Stimulated activated CD8-positive, alpha-beta memory T cell treated with anti-CD3 and anti-CD28 coated beads, Interleukin-15, amount 100 ng/mL, for 24 hours (primary cell): ENCODE measurements around the gene SMARCAL1.

Experiments used
- DNase-seq: peaks from one replicate; pipeline ENCODE4 v3.0.0-alpha.2; 2020; ENCODE audit warnings: low read depth

The SMARCAL1 gene

DNA sequence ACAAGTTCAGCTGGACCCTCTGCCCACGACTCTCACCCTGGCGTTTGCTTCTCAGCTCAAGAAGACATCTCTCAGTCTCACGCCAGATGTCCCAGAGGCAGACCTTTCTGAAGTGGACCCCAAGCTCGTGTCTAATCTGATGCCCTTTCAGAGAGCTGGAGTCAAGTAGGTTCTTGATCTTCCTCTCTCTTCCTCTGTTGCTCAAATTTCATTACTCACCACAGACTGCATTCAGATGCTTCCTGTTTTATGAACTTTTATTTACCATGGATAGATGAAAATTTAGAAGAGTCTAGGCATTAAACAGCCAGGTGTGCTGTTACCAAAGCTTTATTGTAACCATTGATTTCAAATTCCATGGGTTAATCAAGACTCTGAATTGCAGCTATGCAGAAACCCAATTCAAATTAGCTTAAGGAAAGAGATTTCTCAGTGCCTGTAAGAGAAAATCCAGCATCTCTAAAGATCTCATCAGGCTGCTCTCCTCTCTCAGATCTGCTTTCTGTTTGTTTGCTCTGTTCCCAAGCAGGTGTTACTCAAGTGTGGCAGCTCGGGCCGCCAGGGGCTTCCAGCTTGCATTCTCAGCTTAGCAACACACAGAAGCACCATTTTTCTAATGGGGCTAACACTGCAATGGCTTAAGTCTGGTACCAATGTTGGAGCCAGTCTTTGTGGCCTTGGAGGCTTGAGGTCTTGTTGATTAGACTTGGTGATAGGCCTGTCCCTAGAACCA lies 16.5 kb downstream of the SMARCAL1 start:
- no peak for DNase-seq

GRCh38 chr2:216429428-216429827 lies 17.1 kb downstream of the SMARCAL1 start:
- no peak for DNase-seq

DNA sequence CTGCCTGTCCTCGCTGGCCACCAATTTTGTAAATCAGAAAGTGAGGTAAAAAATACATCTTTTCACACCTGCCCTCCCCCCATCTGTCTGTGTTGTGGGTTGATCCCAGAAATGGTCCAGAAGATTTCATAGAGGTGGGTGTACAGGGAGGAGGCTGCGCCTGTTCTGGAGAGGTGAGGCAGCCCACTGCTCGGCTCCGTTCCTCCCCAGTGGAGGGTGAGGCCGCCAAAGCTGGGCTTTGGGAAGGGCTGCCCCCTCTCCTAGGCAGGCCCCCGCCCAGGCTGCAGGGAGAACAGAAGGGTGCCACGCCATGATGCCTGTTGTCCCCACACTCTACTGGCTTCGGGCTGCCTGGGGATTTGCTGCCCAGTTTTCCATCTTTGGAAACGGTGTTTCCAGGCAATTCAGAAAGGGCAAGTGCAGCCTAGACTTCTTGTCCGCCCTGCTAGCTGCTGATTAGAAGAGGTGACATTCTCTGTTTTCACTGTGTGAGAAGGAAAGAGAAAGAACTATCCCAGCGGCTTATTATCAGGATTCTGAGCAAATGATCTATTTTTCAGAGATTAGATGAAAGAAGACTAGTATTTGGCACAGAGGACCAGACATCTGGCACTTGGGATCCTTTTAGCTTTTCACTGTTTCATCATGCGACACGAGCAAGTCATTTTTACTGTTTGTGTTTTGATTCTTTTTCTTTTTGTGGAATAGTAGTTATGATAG lies 18.7 kb downstream of the SMARCAL1 start:
- no peak for DNase-seq

- DNase-seq: no peak
Observed at GRCh38 chr2:216431531-216431856, 19.2 kb downstream of the SMARCAL1 start.

DNA sequence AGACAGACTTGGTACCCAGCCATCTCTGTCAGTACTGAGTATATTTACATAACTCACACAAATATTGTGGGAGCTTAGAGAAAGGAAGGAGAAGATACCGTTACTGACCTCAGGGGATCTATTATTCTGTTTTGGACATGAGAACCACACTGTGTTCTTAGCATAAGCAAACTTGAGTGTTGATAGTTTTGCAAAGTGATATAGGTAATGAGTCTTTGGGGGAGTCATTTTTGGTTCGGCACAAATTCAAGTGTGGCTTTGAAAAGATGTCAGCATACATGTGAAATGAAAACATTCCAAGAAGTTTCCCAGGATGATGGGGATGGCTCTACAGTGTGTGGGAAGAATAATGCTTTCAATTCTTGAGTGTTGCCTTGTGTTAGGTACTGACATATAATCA lies 24.1 kb downstream of the SMARCAL1 start:
- no peak for DNase-seq

DNA sequence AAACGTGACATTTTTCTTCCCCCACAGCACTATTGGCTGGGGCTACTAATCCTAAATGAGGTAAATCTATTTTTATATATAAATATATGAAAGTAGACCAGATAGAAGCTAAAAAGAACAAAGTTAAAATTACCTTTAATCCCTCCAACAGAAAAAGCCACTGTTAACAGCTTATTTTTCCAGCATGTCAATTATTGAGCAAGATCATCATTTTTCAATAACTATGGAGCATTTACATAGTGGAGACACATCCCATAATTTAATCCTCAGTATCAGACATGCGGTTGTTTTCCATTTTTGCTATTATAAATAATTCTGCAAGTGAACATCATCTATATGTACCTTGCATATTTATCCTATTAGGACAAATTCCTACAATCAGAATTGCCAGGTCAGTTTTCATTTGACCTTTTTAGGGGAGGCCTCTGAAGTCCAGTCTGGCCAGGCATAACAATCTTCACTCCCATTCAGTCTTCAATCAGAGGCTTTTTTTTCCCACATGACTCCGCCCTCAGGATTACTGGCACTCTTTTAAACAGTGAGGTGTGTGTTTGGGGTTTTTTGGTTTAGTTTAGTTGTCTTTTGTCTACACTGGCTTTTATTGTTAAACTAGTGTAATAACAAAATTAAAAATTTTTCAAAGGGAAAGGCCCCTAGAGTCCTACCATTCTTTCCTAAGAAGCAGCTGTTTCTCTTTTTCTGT lies 29.2 kb downstream of the SMARCAL1 start:
- no peak for DNase-seq

- no peak for DNase-seq
Observed at GRCh38 chr2:216445501-216445900, 33.2 kb downstream of the SMARCAL1 start.

DNA sequence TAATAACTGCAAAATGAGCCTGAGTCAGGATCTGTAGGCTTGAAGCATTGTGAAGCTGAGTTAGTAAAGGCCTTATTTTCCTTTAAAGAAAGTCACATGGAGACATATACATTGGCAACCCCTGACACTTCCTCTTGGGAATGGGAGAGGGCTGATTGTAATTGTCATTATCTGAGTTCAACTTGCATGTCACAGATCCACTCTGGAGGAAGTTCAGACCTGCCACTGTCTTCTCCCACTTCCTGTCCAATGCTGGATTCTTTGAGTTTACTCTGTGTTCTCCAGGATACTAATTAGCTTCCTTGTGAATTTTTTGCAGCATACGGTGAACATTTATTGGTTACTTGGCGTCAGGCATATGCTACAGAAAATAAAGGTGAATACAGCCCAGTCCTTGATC lies 34.1 kb downstream of the SMARCAL1 start:
- DNase-seq: no peak

GRCh38 chr2:216447293-216447692 lies 35.0 kb downstream of the SMARCAL1 start:
- no peak for DNase-seq

GRCh38 chr2:216448829-216449228 lies 36.5 kb downstream of the SMARCAL1 start:
- no peak for DNase-seq

DNA sequence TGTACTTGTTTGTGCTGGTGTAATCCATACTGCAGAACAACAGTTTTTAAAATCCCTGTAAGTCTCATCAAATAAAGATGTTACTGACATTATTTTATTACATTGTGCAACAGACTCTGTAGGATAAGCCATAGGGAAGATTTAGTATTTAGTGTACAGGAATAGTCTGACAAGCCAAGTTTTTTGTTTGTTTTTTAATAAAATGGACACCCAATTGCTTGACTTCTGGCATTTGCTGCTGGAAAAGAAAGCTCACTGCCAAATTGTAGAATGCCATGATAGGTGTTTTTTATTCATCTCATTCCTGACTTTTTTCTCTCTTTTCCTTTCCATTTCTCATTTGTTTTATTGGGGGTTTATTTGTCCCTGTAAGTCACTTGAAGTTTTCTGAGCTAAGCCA lies 38.1 kb downstream of the SMARCAL1 start:
- no peak for DNase-seq

GRCh38 chr2:216450784-216451183 lies 38.5 kb downstream of the SMARCAL1 start:
- DNase-seq: no peak

- no peak for DNase-seq
Observed at GRCh38 chr2:216453955-216454614, 41.8 kb downstream of the SMARCAL1 start.

DNA sequence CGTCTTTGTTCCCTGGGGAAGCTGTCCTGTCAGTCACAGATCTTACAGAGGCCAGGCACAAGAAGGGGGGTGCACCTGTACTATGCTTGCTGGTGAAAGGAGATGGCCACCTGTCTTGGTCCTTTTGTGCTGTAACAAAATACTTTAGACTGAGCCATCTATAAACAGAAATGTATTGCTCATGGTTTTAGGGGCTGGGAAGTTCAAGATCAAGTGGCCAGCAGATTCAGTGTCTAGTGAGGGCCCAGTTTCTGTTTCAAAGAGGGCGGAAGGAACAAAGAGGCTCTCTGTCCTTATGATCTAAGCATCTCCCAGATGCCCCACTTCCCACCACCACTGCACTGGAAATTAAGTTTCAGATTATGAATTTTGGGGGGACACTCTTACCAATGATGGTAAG lies 50.9 kb downstream of the SMARCAL1 start:
- no peak for DNase-seq

DNA sequence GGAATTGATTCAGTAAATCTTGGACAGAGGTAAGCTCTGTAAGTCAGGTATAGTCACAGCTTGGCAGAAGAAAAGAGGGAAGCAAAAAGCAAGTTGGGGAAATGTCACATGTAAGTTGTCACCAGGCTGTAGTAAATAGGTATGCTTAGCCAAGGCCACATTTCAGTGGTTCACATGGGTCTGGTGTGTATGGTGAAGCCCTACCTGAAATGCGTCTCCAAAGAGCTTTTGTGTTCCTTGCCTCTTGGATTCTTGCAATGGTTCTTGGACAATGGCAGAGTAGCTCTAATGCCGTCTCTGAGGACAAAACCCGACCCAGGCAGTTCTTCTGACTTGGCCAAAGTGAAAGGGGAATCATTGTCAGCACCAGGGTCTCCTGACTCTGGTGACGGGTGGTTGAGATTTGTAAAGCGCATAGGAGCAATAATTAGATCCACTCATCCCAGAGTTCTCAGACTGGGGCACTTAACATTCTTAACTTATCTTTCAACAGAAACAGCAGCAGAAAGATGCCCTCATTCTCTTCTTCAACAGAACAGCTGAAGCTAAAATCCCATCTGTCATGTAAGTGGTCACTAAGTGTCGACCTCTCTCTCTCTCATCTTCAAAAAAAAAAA lies 51.9 kb downstream of the SMARCAL1 start:
- DNase-seq: no peak

- DNase-seq: no peak
Observed at GRCh38 chr2:216465579-216466195, 53.4 kb downstream of the SMARCAL1 start.

DNA sequence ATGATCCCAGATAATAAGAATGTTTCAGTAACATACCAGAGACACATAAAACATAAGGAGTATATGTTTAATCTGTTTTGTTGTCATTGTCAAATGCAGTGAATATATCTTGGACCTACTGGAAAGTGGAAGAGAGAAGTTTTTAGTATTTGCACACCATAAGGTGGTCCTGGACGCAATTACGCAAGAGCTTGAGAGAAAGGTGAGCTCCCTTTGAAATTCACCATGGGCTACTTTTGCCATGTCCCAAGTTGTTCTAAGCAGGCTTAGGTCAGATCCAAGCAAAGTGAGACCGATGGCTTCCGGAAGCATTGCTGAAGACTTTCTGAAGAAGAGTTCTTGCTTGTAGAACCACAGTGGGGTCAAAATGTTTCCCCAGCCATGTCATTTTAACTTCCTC lies 55.6 kb downstream of the SMARCAL1 start:
- DNase-seq: no peak

- no peak for DNase-seq
Observed at GRCh38 chr2:216469661-216470060, 57.4 kb downstream of the SMARCAL1 start.

GRCh38 chr2:216473187-216473586 lies 60.9 kb downstream of the SMARCAL1 start:
- no peak for DNase-seq

- no peak for DNase-seq
Observed at GRCh38 chr2:216474925-216475670, 62.8 kb downstream of the SMARCAL1 start.

DNA sequence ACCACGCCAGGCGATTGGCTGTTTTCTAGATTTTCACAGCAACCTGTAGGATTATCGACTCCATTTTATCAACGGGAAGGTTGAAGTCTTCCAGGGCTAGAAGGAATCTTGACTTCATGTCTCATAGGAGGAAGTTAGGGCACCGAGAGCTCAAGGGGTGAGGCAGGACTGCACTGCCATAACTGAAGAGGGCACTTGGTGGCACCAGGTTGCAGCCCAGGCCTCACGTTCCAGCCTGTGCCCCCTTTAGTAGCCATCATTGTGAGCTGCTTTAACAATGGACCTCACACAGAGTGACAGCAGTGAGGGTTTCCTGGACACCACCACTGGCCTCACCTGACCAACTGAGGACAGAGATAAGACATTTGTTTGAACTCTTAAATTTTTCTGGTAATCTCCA lies 63.5 kb downstream of the SMARCAL1 start:
- no peak for DNase-seq
